Endothelial cell (in vitro differentiated cells): ENCODE data around the gene GRIK3. TPM values are rescaled to one million over a fixed set of nuclear protein-coding genes. Genes with fewer than 3 reads are reported as not detected.

Experiments
- DNase-seq: peaks from one replicate; pipeline ENCODE4 v3.0.0; 2021; ENCODE audit warnings: low spot score
- H3K27ac Mint-ChIP-seq: one replicate; pipeline ENCODE4 v1.8.0; 2021; ENCODE audit warnings: mixed read lengths, inconsistent platforms; ENCODE audit not compliant: unreplicated experiment
- H3K27me3 Mint-ChIP-seq: one replicate; pipeline ENCODE4 v1.8.0; 2021; ENCODE audit warnings: mild to moderate bottlenecking, moderate library complexity, mixed read lengths, inconsistent platforms; ENCODE audit not compliant: unreplicated experiment
- H3K36me3 Mint-ChIP-seq: one replicate; pipeline ENCODE4 v1.8.0; 2021; ENCODE audit warnings: mild to moderate bottlenecking, low read depth, mixed read lengths, inconsistent platforms; ENCODE audit not compliant: unreplicated experiment
- H3K4me1 Mint-ChIP-seq: one replicate; pipeline ENCODE4 v1.8.0; 2021; ENCODE audit warnings: mild to moderate bottlenecking, mixed read lengths, inconsistent platforms; ENCODE audit not compliant: unreplicated experiment
- H3K4me3 Mint-ChIP-seq: one replicate; pipeline ENCODE4 v1.8.0; 2021; ENCODE audit warnings: mild to moderate bottlenecking, mixed read lengths, inconsistent platforms; ENCODE audit not compliant: unreplicated experiment
- H3K9me3 Mint-ChIP-seq: one replicate; pipeline ENCODE4 v1.8.0; 2021; ENCODE audit warnings: mixed read lengths, inconsistent platforms; ENCODE audit not compliant: unreplicated experiment
- total RNA-seq: library from RNA; stranded (reverse); fragmentation: NEBNext Ultra II Directional; extraction: Animal tissue kit (Norgen Biotek cat#: 25700); gene quantifications from one replicate; pipeline ENCODE4 v1.2.1, GENCODE V29; 2021; ENCODE audit not compliant: unreplicated experiment
- TF ChIP-seq, protein P1 (sequence below): fragments of 200-600 bp; sonication (generic); IDR thresholded peaks from one replicate; pipeline ENCODE4 v1.5.0; 2021; ENCODE audit warnings: antibody characterized with exemption; ENCODE audit not compliant: unreplicated experiment

Gene GRIK3
- total RNA-seq, 1 donor from 2014 or later, result 0.05 TPM

DNA sequence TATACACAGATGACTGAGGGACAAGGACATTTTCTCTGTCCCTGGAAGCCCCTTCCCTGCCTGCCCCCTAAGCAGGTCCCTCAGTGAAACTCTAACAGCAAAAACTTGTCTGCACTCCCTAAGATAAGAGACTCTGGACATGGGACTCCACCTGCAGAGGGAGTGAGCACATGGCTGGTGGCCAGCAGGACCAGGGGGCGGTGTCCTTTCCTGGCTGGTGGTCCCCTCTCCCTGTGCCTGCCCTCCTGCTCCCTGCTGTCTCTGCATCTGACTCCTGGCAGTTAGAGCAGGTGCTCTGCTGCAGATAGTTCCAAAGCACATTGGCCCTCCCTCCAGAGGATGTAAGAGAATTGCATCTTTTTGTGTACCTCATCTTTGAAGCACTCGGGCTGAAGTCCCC, 215.5 kb downstream of the GRIK3 start:
- H3K4me3 Mint-ChIP-seq, result no peak overlapping the region

DNA sequence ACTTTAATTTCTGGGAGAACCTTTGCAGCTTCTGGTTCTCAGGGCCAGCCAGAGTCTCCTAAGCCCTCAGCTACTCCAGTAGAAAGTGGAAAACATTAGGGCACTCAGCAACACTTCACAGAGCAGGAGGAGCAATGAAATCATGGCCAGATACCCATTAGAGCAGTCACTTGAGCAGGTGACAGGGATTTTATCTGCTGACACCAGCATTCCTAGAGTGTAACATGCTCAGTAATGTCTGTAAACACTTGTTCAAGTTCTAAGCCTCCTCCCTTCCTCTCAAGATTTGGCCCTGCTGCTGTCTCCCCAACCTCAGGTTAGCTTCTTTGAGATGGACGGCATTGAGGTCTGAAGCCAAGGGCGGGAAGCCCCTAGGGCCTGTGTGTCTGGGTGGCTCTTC, 218.0 kb downstream of the GRIK3 start:
- Mint-ChIP-seq H3K27ac (no peak overlapping the region), H3K36me3 (no peaks in the 10 kb centered on the region), H3K4me3 (no peak overlapping the region)

More for the DNA sequence above, 215.5 kb downstream of the GRIK3 start:
- TF ChIP-seq, protein P1, sequence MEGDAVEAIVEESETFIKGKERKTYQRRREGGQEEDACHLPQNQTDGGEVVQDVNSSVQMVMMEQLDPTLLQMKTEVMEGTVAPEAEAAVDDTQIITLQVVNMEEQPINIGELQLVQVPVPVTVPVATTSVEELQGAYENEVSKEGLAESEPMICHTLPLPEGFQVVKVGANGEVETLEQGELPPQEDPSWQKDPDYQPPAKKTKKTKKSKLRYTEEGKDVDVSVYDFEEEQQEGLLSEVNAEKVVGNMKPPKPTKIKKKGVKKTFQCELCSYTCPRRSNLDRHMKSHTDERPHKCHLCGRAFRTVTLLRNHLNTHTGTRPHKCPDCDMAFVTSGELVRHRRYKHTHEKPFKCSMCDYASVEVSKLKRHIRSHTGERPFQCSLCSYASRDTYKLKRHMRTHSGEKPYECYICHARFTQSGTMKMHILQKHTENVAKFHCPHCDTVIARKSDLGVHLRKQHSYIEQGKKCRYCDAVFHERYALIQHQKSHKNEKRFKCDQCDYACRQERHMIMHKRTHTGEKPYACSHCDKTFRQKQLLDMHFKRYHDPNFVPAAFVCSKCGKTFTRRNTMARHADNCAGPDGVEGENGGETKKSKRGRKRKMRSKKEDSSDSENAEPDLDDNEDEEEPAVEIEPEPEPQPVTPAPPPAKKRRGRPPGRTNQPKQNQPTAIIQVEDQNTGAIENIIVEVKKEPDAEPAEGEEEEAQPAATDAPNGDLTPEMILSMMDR, result no peak
- Mint-ChIP-seq H3K27ac (no peak overlapping the region), H3K9me3 (no peaks in the 10 kb centered on the region), H3K36me3 (no peaks in the 10 kb centered on the region), H3K4me1 (no peaks in the 10 kb centered on the region), H3K27me3 (peaks cover 2% of the 10 kb centered on the region)
- no peak for DNase-seq

GRCh38 chr1:36814774-36815173, 219.5 kb downstream of the GRIK3 start:
- Mint-ChIP-seq H3K4me1 (no peaks in the 10 kb centered on the region), H3K4me3 (no peak overlapping the region), H3K27ac (no peak overlapping the region), H3K36me3 (no peaks in the 10 kb centered on the region), H3K9me3 (no peaks in the 10 kb centered on the region), H3K27me3 (peaks cover 4% of the 10 kb centered on the region)
- TF ChIP-seq, protein P1, result no peak
- no peak for DNase-seq

More for the DNA sequence above, 218.0 kb downstream of the GRIK3 start:
- TF ChIP-seq, protein P1, result no peak
- DNase-seq, result no peak
- Mint-ChIP-seq H3K27me3 (peaks cover 2% of the 10 kb centered on the region), H3K9me3 (no peaks in the 10 kb centered on the region), H3K4me1 (no peaks in the 10 kb centered on the region)

DNA sequence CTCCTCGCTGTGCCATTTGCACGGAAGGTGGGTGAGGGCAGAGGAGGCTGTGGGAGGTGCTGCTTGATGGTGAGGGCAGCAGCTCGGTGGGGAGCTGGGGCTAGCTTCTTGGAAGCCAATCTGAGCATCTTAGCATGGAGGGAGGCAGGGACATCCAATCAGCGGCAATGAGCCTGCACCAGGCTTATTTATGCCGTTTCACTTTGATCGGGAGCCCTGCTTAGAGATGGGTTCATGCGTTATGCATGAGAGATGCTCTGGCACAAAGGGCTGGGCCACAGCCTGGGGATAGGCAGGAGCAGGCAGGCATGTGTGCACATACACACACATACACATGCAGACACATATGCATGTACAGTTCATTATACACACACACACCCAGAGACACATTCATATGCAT, 220.2 kb downstream of the GRIK3 start:
- no peaks in the 10 kb centered on the region for H3K9me3 Mint-ChIP-seq
- no peak for DNase-seq
- TF ChIP-seq, protein P1, result no peak
- H3K4me1 Mint-ChIP-seq, result no peaks in the 10 kb centered on the region
- H3K27ac Mint-ChIP-seq, result no peak overlapping the region
- no peaks in the 10 kb centered on the region for H3K36me3 Mint-ChIP-seq
- no peak overlapping the region for H3K4me3 Mint-ChIP-seq
- H3K27me3 Mint-ChIP-seq, result peaks cover 4% of the 10 kb centered on the region

DNA sequence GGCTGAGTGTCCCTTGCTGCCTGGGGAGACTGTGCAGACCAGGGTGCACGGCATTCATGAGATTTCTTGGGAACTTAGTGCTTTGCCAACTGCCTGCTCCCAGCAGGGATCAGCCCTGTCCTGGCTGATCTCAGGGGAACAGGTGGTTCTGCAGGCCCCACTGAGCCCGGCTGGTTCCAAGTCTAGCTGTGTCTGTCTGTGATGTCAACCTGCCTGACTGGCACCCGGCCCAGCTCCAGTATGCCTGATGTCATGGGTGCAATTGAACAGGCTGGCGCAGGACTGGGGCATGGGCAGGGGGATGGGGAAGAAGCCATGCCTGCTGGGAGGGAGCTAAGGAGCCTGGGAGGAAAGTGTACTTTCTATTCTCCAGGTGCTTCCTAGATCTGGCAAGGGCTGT, 227.1 kb downstream of the GRIK3 start:
- no peaks in the 10 kb centered on the region for H3K36me3 Mint-ChIP-seq
- peaks cover 5% of the 10 kb centered on the region for H3K4me1 Mint-ChIP-seq
- H3K9me3 Mint-ChIP-seq, result no peaks in the 10 kb centered on the region
- TF ChIP-seq, protein P1, result no peak
- peaks cover 1% of the 10 kb centered on the region for H3K27me3 Mint-ChIP-seq
- H3K4me3 Mint-ChIP-seq, result no peak overlapping the region
- DNase-seq, result no peak
- no peak overlapping the region for H3K27ac Mint-ChIP-seq
